22Rv1 (cell line): ENCODE measurements around the gene MIS18BP1.

Source experiments
- ZFX ChIP-seq: fragments of 450-650 bp; IDR thresholded peaks from 2 replicates; pipeline ENCODE4 v1.6.1; 2017; ENCODE audit warnings: antibody characterized with exemption, borderline replicate concordance
- TF ChIP-seq, protein P1 (sequence below): fragments of 450-650 bp; IDR thresholded peaks from 2 replicates; pipeline ENCODE4 v1.5.1; 2017; ENCODE audit warnings: mild to moderate bottlenecking

DNA sequence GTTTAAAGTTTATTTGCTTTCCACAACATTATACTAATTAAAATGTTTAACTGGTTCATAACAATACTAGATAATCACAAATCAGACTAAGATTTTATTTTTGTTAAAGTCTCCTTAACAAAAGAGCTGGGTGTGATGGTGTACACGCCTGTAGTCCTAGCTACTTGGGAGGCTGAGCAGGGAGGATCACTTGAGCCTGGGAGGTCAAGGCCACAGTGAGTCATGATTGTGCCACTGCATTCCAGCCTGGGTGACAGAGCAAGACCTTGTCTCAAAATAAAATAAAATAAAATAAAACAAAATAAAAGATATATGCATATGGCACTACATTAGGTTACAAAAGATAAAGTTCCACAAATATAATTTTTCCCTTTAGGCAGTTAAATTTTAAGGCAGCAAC lies 5.6 kb downstream of the MIS18BP1 start:
- TF ChIP-seq, protein P1, sequence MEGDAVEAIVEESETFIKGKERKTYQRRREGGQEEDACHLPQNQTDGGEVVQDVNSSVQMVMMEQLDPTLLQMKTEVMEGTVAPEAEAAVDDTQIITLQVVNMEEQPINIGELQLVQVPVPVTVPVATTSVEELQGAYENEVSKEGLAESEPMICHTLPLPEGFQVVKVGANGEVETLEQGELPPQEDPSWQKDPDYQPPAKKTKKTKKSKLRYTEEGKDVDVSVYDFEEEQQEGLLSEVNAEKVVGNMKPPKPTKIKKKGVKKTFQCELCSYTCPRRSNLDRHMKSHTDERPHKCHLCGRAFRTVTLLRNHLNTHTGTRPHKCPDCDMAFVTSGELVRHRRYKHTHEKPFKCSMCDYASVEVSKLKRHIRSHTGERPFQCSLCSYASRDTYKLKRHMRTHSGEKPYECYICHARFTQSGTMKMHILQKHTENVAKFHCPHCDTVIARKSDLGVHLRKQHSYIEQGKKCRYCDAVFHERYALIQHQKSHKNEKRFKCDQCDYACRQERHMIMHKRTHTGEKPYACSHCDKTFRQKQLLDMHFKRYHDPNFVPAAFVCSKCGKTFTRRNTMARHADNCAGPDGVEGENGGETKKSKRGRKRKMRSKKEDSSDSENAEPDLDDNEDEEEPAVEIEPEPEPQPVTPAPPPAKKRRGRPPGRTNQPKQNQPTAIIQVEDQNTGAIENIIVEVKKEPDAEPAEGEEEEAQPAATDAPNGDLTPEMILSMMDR: no peak
- TF ChIP-seq ZFX: no peak
